ENCODE data around the gene C17orf75.

DNA sequence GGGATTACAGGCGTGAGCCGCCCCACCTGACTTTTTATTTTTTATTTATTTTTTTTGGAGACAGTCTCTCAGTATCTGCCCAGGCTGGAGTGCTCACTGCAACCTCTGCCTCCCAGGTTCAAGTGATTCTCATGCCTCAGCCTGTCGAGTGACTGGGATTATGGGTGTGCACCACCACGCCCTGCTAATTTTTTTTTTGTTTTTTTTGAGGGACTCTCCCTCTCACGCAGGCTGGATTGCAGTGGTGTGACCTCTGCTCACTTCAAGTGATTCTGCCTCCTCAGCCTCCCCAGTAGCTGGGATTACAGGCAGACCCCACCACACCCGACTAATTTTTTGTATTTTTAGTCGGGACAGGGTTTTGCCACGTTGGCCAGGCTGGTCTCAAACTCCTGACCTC is 15.6 kb upstream of the C17orf75 start:
- TF ChIP-seq, protein P1, sequence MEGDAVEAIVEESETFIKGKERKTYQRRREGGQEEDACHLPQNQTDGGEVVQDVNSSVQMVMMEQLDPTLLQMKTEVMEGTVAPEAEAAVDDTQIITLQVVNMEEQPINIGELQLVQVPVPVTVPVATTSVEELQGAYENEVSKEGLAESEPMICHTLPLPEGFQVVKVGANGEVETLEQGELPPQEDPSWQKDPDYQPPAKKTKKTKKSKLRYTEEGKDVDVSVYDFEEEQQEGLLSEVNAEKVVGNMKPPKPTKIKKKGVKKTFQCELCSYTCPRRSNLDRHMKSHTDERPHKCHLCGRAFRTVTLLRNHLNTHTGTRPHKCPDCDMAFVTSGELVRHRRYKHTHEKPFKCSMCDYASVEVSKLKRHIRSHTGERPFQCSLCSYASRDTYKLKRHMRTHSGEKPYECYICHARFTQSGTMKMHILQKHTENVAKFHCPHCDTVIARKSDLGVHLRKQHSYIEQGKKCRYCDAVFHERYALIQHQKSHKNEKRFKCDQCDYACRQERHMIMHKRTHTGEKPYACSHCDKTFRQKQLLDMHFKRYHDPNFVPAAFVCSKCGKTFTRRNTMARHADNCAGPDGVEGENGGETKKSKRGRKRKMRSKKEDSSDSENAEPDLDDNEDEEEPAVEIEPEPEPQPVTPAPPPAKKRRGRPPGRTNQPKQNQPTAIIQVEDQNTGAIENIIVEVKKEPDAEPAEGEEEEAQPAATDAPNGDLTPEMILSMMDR (IDR thresholded peaks at IDR 0.05; ENCODE audit: low read depth, low read length, missing input control), result no peak
- TF ChIP-seq RAD21 (IDR thresholded peaks at IDR 0.05), result no peak
- no peak for TF ChIP-seq GABPA (IDR thresholded peaks at IDR 0.05 in 1 of 2, conservative IDR thresholded peaks at IDR 0.05 in 1 of 2)
- TF ChIP-seq, protein P2, sequence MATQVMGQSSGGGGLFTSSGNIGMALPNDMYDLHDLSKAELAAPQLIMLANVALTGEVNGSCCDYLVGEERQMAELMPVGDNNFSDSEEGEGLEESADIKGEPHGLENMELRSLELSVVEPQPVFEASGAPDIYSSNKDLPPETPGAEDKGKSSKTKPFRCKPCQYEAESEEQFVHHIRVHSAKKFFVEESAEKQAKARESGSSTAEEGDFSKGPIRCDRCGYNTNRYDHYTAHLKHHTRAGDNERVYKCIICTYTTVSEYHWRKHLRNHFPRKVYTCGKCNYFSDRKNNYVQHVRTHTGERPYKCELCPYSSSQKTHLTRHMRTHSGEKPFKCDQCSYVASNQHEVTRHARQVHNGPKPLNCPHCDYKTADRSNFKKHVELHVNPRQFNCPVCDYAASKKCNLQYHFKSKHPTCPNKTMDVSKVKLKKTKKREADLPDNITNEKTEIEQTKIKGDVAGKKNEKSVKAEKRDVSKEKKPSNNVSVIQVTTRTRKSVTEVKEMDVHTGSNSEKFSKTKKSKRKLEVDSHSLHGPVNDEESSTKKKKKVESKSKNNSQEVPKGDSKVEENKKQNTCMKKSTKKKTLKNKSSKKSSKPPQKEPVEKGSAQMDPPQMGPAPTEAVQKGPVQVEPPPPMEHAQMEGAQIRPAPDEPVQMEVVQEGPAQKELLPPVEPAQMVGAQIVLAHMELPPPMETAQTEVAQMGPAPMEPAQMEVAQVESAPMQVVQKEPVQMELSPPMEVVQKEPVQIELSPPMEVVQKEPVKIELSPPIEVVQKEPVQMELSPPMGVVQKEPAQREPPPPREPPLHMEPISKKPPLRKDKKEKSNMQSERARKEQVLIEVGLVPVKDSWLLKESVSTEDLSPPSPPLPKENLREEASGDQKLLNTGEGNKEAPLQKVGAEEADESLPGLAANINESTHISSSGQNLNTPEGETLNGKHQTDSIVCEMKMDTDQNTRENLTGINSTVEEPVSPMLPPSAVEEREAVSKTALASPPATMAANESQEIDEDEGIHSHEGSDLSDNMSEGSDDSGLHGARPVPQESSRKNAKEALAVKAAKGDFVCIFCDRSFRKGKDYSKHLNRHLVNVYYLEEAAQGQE (IDR thresholded peaks at IDR 0.05), result no peak
- TF ChIP-seq YY1 (IDR thresholded peaks at IDR 0.05), result no peak
- no peak for TF ChIP-seq TAF1 (conservative IDR thresholded peaks at IDR 0.05)
- TF ChIP-seq, protein P3, sequence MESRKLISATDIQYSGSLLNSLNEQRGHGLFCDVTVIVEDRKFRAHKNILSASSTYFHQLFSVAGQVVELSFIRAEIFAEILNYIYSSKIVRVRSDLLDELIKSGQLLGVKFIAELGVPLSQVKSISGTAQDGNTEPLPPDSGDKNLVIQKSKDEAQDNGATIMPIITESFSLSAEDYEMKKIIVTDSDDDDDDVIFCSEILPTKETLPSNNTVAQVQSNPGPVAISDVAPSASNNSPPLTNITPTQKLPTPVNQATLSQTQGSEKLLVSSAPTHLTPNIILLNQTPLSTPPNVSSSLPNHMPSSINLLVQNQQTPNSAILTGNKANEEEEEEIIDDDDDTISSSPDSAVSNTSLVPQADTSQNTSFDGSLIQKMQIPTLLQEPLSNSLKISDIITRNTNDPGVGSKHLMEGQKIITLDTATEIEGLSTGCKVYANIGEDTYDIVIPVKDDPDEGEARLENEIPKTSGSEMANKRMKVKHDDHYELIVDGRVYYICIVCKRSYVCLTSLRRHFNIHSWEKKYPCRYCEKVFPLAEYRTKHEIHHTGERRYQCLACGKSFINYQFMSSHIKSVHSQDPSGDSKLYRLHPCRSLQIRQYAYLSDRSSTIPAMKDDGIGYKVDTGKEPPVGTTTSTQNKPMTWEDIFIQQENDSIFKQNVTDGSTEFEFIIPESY (IDR thresholded peaks at IDR 0.05), result no peak
- TF ChIP-seq, protein P4, sequence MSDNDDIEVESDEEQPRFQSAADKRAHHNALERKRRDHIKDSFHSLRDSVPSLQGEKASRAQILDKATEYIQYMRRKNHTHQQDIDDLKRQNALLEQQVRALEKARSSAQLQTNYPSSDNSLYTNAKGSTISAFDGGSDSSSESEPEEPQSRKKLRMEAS (IDR thresholded peaks at IDR 0.05), result no peak
- no peak for TF ChIP-seq JUND (IDR thresholded peaks at IDR 0.05)
- TF ChIP-seq EGR1 (IDR thresholded peaks at IDR 0.05; ENCODE audit: low read depth in 2 of 2), result no peak
- no peak for TF ChIP-seq SP1 (IDR thresholded peaks at IDR 0.05)
- TF ChIP-seq, protein P5, sequence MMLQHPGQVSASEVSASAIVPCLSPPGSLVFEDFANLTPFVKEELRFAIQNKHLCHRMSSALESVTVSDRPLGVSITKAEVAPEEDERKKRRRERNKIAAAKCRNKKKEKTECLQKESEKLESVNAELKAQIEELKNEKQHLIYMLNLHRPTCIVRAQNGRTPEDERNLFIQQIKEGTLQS (IDR thresholded peaks at IDR 0.05), result no peak
- TF ChIP-seq NR2F2 (IDR thresholded peaks at IDR 0.05), result no peak
- no peak for TF ChIP-seq RXRA (IDR thresholded peaks at IDR 0.05)

All from liver (tissue), 3 donors.